H54 (cell line): ENCODE measurements around the gene SLC23A2.
"Not testable (repeated sequence)": the region's sequence is repeated elsewhere in the genome, so short reads cannot be mapped to it uniquely, and the experiment has no call there.

Source experiments
- DNase-seq: peaks from one replicate; pipeline ENCODE4 v3.0.0; 2011; ENCODE audit warnings: low spot score, mixed read lengths; ENCODE audit not compliant: insufficient read length
- FAIRE-seq: peaks from 3 replicates; lab custom pipeline; 2011; peaks lifted over from hg19 to GRCh38; lab: Jason Lieb, UNC
- POLR2A ChIP-seq: IDR thresholded peaks from 2 replicates; pipeline ENCODE4 v1.6.1; 2011; ENCODE audit warnings: low read depth, mild to moderate bottlenecking, low read length

The SLC23A2 gene

GRCh38 chr20:5030348-5031205 is 29.3 kb upstream of the SLC23A2 start:
- DNase-seq (no peak), FAIRE-seq (no peak)
- TF ChIP-seq POLR2A = no peak

GRCh38 chr20:5028258-5029059 is 27.1 kb upstream of the SLC23A2 start:
- FAIRE-seq, DNase-seq: not testable (repeated sequence)

- DNase-seq (no peak), FAIRE-seq (no peak)
- no peak for TF ChIP-seq POLR2A
These were observed 23.7 kb upstream of the SLC23A2 start for GRCh38 chr20:5024982-5025381.

GRCh38 chr20:5024103-5024502 is 22.8 kb upstream of the SLC23A2 start:
- TF ChIP-seq POLR2A = no peak
- FAIRE-seq = no peak
- no peak for DNase-seq

- DNase-seq, FAIRE-seq: not testable (repeated sequence)
These were observed 21.9 kb upstream of the SLC23A2 start for GRCh38 chr20:5023171-5023570.

GRCh38 chr20:5020760-5021159 is 19.4 kb upstream of the SLC23A2 start:
- DNase-seq (no peak), FAIRE-seq (no peak)
- no peak for TF ChIP-seq POLR2A

- FAIRE-seq (no peak), DNase-seq (no peak)
- TF ChIP-seq POLR2A = no peak
These were observed 12.6 kb upstream of the SLC23A2 start for GRCh38 chr20:5013682-5014447.

DNA sequence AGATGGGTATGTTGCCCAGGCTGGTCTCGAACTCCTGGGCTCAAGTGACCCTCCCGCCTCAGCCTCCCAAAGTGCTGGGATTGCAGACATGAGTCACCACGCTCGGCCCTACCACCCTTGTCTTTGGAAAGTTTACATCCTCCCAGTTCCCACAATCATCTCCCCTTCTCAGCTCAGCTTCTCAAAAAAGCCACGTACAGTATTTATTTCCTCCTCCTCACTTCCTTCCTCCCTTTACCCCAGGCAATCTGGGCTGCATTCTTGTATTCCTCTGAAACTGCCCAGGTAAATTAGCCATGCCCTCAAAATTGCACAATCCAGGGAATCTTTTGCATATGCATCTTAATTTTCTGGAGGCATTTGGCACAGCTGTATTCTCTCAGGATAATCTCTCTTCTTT is 7.4 kb upstream of the SLC23A2 start:
- DNase-seq = no peak
- TF ChIP-seq POLR2A = no peak
- FAIRE-seq = no peak

- DNase-seq (no peak), FAIRE-seq (no peak)
- TF ChIP-seq POLR2A = no peak
These were observed 4.0 kb upstream of the SLC23A2 start for GRCh38 chr20:5005326-5005725.

- not testable (repeated sequence) for FAIRE-seq, DNase-seq
These were observed 3.5 kb upstream of the SLC23A2 start for GRCh38 chr20:5004825-5005224.

DNA sequence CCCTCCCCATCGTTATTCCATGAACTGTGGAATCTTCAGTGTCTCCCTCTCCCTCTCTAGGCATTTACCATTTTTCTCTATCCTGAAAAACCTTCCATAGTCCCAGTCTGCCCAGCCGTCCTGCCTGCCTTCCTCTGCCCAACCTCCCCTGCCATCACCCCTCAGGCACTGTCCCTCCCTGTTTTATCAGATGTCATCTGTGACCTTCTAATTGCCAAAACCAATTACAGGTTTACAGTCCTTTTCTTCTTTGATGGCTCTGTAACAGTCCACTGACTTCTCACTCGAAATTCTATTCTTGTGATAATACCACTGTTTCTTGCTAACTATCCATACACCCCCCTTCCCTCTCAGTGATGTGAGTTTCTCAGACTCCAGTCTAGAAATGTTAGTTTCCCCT is 2.3 kb upstream of the SLC23A2 start:
- no peak for TF ChIP-seq POLR2A
- FAIRE-seq (no peak), DNase-seq (no peak)

DNA sequence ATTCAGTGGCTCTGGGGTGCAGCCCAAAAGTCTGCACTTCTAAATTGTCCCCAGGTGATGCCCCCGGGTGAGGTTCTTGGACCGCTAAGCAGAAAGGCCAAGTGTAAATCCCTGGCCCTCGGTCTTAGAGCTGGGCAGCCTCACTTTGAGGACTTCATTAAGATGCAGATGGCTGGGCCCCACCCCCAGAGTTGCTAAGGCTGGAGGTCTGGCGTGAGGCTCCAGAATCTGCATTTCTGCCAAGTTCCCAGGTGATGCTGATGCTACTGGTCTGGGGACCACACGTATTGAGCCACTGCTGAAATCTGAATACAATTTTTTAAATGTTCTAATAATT is 735 bp upstream of the SLC23A2 start:
- DNase-seq (no peak), FAIRE-seq (no peak)
- TF ChIP-seq POLR2A = no peak

- FAIRE-seq (no peak), DNase-seq (no peak)
- no peak for TF ChIP-seq POLR2A
These were observed 792 bp downstream of the SLC23A2 start for GRCh38 chr20:5000263-5001173.
